ENCODE results near the gene SERPINA3. TPM values are rescaled to one million over a fixed set of nuclear protein-coding genes. Genes with fewer than 3 reads are reported as not detected.

SERPINA3 gene
- polyA plus RNA-seq, 1 donor (not counting 4 experiments of a cell fraction or from before 2014, with no cell fraction given), result 0.50 TPM

DNA sequence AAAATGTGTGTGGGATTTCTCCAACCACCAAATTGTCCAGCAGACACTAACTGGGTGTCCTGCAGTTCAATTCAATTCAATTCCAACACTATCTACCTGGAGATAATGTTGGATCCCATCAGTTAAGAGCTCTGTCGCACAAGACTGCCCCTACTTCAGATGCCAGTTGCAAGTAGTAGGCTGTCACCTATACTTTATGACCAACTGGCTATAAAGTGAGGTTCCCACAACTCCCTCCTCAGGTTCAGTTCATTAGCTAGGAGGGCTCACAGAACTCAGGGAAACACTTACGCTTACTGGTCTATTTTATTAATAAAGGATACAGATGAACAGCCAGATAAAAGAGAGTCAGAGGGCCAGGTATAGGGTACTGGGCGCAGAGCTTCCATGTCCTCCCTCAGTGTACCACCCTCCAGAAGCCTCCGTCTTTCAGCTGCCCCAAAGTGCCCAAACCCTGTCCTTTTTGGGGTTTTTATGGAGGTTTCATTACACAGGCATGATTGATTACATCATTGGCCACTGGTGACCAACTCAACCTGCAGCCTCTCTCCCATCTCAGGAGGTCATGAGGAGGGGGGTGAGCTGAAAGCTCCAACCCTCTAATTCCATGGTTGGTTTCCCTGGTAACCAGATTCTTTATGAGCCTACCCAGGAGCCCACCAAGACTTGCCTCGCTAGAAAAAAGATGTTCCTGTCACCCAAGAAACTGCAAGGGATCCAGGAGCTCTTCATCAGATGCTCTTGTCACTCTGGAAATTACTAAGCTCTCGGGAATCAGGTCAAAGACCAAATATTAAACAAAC lies 38.5 kb upstream of the SERPINA3 start:
- Histone ChIP-seq H3K4me2 (ENCODE audit: control insufficient read depth, extremely low read depth, insufficient read depth, low read depth, low read length) (no peak overlapping the region), H4K20me1 (ENCODE audit: control insufficient read depth, extremely low read depth, insufficient read depth, low read length) (no peaks in the 10 kb centered on the region), H3K27me3 (ENCODE audit: control insufficient read depth, extremely low read depth, insufficient read depth, low read length) (no peaks in the 10 kb centered on the region), H3K9me3 (ENCODE audit: control insufficient read depth, low read depth, low read length) (no peaks in the 10 kb centered on the region), H3K36me3 (ENCODE audit: control insufficient read depth in 2 of 2, extremely low read depth in 1 of 2, insufficient read depth in 2 of 2, low read length in 2 of 2) (no peaks in the 10 kb centered on the region), H3K4me1 (ENCODE audit: control insufficient read depth, extremely low read depth, insufficient read depth, low read length) (no peaks in the 10 kb centered on the region), H3K27ac (ENCODE audit: control insufficient read depth, insufficient read depth, low read length) (no peak overlapping the region), H3K4me3 (ENCODE audit: control insufficient read depth in 2 of 3, extremely low read depth in 1 of 3, insufficient read depth in 2 of 3, low read depth in 1 of 3, low read length in 3 of 3) (no peak overlapping the region), H3K9ac (ENCODE audit: control insufficient read depth, extremely low read depth, insufficient read depth, low read length) (no peak overlapping the region), H2AFZ (ENCODE audit: control insufficient read depth, low read length) (no peak overlapping the region), H3K9me1 (ENCODE audit: control insufficient read depth, extremely low read depth, insufficient read depth, low read length) (no peaks in the 10 kb centered on the region), H3K79me2 (ENCODE audit: control insufficient read depth, insufficient read depth, low read length) (no peaks in the 10 kb centered on the region)
- dilution Hi-C loops (cut with MboI; ENCODE audit: extremely low pct_ligation_motif_present, low sequenced_read_pairs), result no loop called here
- no peak for FAIRE-seq
- no peak for DNase-seq (ENCODE audit: low read depth, low spot score)
- no peak for TF ChIP-seq EZH2 (IDR thresholded peaks at IDR 0.05; ENCODE audit: low read length)
- TF ChIP-seq, protein P1, sequence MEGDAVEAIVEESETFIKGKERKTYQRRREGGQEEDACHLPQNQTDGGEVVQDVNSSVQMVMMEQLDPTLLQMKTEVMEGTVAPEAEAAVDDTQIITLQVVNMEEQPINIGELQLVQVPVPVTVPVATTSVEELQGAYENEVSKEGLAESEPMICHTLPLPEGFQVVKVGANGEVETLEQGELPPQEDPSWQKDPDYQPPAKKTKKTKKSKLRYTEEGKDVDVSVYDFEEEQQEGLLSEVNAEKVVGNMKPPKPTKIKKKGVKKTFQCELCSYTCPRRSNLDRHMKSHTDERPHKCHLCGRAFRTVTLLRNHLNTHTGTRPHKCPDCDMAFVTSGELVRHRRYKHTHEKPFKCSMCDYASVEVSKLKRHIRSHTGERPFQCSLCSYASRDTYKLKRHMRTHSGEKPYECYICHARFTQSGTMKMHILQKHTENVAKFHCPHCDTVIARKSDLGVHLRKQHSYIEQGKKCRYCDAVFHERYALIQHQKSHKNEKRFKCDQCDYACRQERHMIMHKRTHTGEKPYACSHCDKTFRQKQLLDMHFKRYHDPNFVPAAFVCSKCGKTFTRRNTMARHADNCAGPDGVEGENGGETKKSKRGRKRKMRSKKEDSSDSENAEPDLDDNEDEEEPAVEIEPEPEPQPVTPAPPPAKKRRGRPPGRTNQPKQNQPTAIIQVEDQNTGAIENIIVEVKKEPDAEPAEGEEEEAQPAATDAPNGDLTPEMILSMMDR (optimal IDR thresholded peaks at IDR 0.05 in 1 of 3, IDR thresholded peaks at IDR 0.05 in 1 of 3, conservative IDR thresholded peaks at IDR 0.05 in 1 of 3; ENCODE audit: extremely low read depth in 1 of 3, insufficient read depth in 2 of 3, low read length in 3 of 3), result no peak

DNA sequence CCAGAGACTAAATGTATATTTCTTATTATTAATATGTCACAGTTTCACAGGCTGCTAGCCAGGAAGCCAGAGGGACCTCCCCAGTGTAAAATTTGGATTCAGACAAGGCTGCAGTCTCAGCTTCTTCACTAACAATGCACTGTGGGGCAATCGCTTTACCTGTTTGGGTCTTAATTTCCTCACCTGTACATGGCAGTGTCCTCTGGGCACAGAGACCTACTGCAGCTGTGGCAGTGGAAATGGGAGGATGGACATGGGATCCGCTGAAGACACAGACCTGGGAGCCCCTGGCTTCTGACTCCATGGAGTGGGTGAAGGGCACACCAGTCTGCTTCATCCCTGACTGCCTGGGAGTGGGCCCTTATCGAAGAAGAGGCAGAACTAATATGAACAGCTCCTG lies 37.9 kb upstream of the SERPINA3 start:
- Histone ChIP-seq H3K27ac (ENCODE audit: control insufficient read depth, insufficient read depth, low read length) (no peak overlapping the region), H3K9ac (ENCODE audit: control insufficient read depth, extremely low read depth, insufficient read depth, low read length) (no peak overlapping the region), H2AFZ (ENCODE audit: control insufficient read depth, low read length) (no peak overlapping the region), H4K20me1 (ENCODE audit: control insufficient read depth, extremely low read depth, insufficient read depth, low read length) (no peaks in the 10 kb centered on the region), H3K4me3 (ENCODE audit: control insufficient read depth in 2 of 3, extremely low read depth in 1 of 3, insufficient read depth in 2 of 3, low read depth in 1 of 3, low read length in 3 of 3) (no peak overlapping the region), H3K36me3 (ENCODE audit: control insufficient read depth in 2 of 2, extremely low read depth in 1 of 2, insufficient read depth in 2 of 2, low read length in 2 of 2) (no peaks in the 10 kb centered on the region), H3K79me2 (ENCODE audit: control insufficient read depth, insufficient read depth, low read length) (no peaks in the 10 kb centered on the region), H3K9me1 (ENCODE audit: control insufficient read depth, extremely low read depth, insufficient read depth, low read length) (no peaks in the 10 kb centered on the region), H3K4me2 (ENCODE audit: control insufficient read depth, extremely low read depth, insufficient read depth, low read depth, low read length) (no peak overlapping the region), H3K4me1 (ENCODE audit: control insufficient read depth, extremely low read depth, insufficient read depth, low read length) (no peaks in the 10 kb centered on the region), H3K9me3 (ENCODE audit: control insufficient read depth, low read depth, low read length) (no peaks in the 10 kb centered on the region), H3K27me3 (ENCODE audit: control insufficient read depth, extremely low read depth, insufficient read depth, low read length) (no peaks in the 10 kb centered on the region)
- TF ChIP-seq, protein P1 (optimal IDR thresholded peaks at IDR 0.05 in 1 of 3, IDR thresholded peaks at IDR 0.05 in 1 of 3, conservative IDR thresholded peaks at IDR 0.05 in 1 of 3; ENCODE audit: extremely low read depth in 1 of 3, insufficient read depth in 2 of 3, low read length in 3 of 3), result no peak
- DNase-seq (ENCODE audit: low read depth, low spot score) (no peak), FAIRE-seq (no peak)
- dilution Hi-C loops (cut with MboI; ENCODE audit: extremely low pct_ligation_motif_present, low sequenced_read_pairs), result no loop called here
